GM12878 (cell line): ENCODE data around the gene ARFRP1. TPM values are rescaled to one million over a fixed set of nuclear protein-coding genes. Genes with fewer than 3 reads are reported as not detected.
"Not testable (repeated sequence)": the region's sequence is repeated elsewhere in the genome, so short reads cannot be mapped to it uniquely, and the experiment has no call there.

Experiments used
- ATAC-seq: fragments of 200-7000 bp; cut with Tn5 transposase; 3 replicates; pipeline ENCODE4 v1.9.1; 2020; ENCODE audit warnings: mild to moderate bottlenecking, moderate library complexity
- BruUV-seq: library from RNA; stranded (reverse); fragments of 400-500 nt; replicated peaks from 2 replicates; lab custom pipeline; 2021; lab: Mats Ljungman, UMichigan
- CTCF ChIA-PET: fragments of 300-600 bp; sonication (Branson Sonifier 250); formaldehyde crosslinking; extraction: SDS; loops from one replicate; lab custom pipeline; 2021; ENCODE audit warnings: inconsistent platforms; lab: Yijun Ruan, JAX
- POLR2A ChIA-PET: fragments of 350-600 bp; formaldehyde crosslinking; extraction: SDS; loops from one replicate; lab custom pipeline; 2021; ENCODE audit warnings: inconsistent platforms; lab: Charles Lee
- RAD21 ChIA-PET: fragments of 300-600 bp; sonication (Branson Sonifier 250); formaldehyde crosslinking; loops from one replicate; lab custom pipeline; 2023; ENCODE audit warnings: antibody characterized with exemption; ENCODE audit not compliant: unreplicated experiment; lab: Charles Lee
- SMC1A ChIA-PET: fragments of 300-600 bp; sonication (Branson Sonifier 250); formaldehyde crosslinking; loops from one replicate; lab custom pipeline; 2023; ENCODE audit not compliant: unreplicated experiment, uncharacterized antibody; lab: Charles Lee
- DNase-seq: peaks from one replicate; pipeline ENCODE4 v3.0.0-alpha.2; 2011; ENCODE audit warnings: low read depth, low spot score
- FAIRE-seq: peaks from 3 replicates; lab custom pipeline; 2011; peaks lifted over from hg19 to GRCh38; lab: Jason Lieb, UNC
- H2AFZ ChIP-seq: 2 replicates; pipeline ENCODE4 v1.6.0; 2011; ENCODE audit warnings: low read depth, low read length, control low read depth; ENCODE audit not compliant: control insufficient read depth
- H3K27ac ChIP-seq: 2 replicates; pipeline ENCODE4 v1.5.1; 2011; ENCODE audit warnings: control low read depth; ENCODE audit not compliant: control insufficient read depth, insufficient read depth
- H3K27me3 ChIP-seq, 2 experiments: replicated peaks in 1 of 2; 2 replicates each; pipeline versions ENCODE4 v1.6.0 to v1.6.1; 2011; ENCODE audit warnings: low read length in 1 of 2; ENCODE audit not compliant: control insufficient read depth in 2 of 2, insufficient read depth in 2 of 2
- H3K36me3 ChIP-seq, 2 experiments: 2 replicates each; pipeline ENCODE4 v1.5.1; 2011; ENCODE audit warnings: low read length in 1 of 2; ENCODE audit not compliant: control insufficient read depth in 2 of 2, insufficient read depth in 2 of 2
- H3K4me1 ChIP-seq: 2 replicates; pipeline ENCODE4 v1.6.1; 2011; ENCODE audit warnings: mild to moderate bottlenecking, low read length, moderate library complexity, mixed read lengths; ENCODE audit not compliant: control insufficient read depth, insufficient read depth
- H3K4me2 ChIP-seq: 2 replicates; pipeline ENCODE4 v1.6.0; 2011; ENCODE audit warnings: control low read depth; ENCODE audit not compliant: control insufficient read depth, insufficient read depth
- H3K4me3 ChIP-seq: fragments of 200-600 bp; sonication (generic); 2 replicates; pipeline ENCODE4 v1.5.1; 2016
- H3K79me2 ChIP-seq: 2 replicates; pipeline ENCODE4 v1.6.0; 2011; ENCODE audit warnings: low read length; ENCODE audit not compliant: control insufficient read depth, insufficient read depth
- H3K9ac ChIP-seq: 2 replicates; pipeline ENCODE4 v1.8.0; 2011; ENCODE audit warnings: low read length, control low read depth, mixed read lengths; ENCODE audit not compliant: control insufficient read depth, insufficient read depth
- H3K9me3 ChIP-seq: replicated peaks from 3 replicates; pipeline ENCODE4 v1.5.1; 2011; ENCODE audit warnings: mild to moderate bottlenecking, low read length; ENCODE audit not compliant: control insufficient read depth, insufficient read depth
- H4K20me1 ChIP-seq: 2 replicates; pipeline ENCODE4 v1.6.0; 2011; ENCODE audit not compliant: control insufficient read depth, insufficient read depth
- CHD4 ChIP-seq: fragments of 200-600 bp; sonication (generic); IDR thresholded peaks from 2 replicates; pipeline ENCODE4 v1.6.1; 2016; ENCODE audit warnings: mild to moderate bottlenecking
- HDGF ChIP-seq: fragments of 450-650 bp; IDR thresholded peaks from 2 replicates; pipeline ENCODE4 v1.6.1; 2016; ENCODE audit warnings: antibody characterized with exemption
- MXI1 ChIP-seq: fragments of 150-350 bp; IDR thresholded peaks from 2 replicates; pipeline ENCODE4 v1.6.1; 2011; ENCODE audit warnings: low read depth, mild to moderate bottlenecking, inconsistent platforms, low read length, improper control_type of control experiment
- POLR2AphosphoS5 ChIP-seq: IDR thresholded peaks from 2 replicates; pipeline ENCODE4 v1.6.1; 2011; ENCODE audit warnings: mild to moderate bottlenecking, low read length, inconsistent platforms
- SMARCA5 ChIP-seq: fragments of 450-650 bp; IDR thresholded peaks from 2 replicates; pipeline ENCODE4 v1.6.1; 2017; ENCODE audit warnings: mild to moderate bottlenecking
- ZNF217 ChIP-seq: fragments of 450-650 bp; IDR thresholded peaks from 2 replicates; pipeline ENCODE4 v1.6.1; 2017; ENCODE audit warnings: antibody characterized with exemption, mild to moderate bottlenecking
- WGBS: methylation state at CpG from one replicate; pipeline ENCODE4 v1.1.6; 2016; ENCODE audit warnings: low lambda C conversion rate; ENCODE audit not compliant: insufficient replicate concordance, insufficient coverage; ENCODE audit errors: missing lambda C conversion rate; 5-methylcytosine and 5-hydroxymethylcytosine counted together
- in situ Hi-C: fragments of 300-500 bp; cut with MboI; formaldehyde crosslinking; loops from 9 replicates; pipeline ENCODE4 v1.14.3; 2018; ENCODE audit warnings: mixed read lengths
- intact Hi-C: fragments of 100-400 bp; cut with micrococcal nuclease; formaldehyde crosslinking; loops from one replicate; pipeline ENCODE4 v1.14.2; 2022; ENCODE audit not compliant: unreplicated experiment
- polyA plus RNA-seq, 11 experiments: library from polyadenylated mRNA; depleted of rRNA in 4 of 11; unstranded in 6 of 11; stranded (reverse) in 5 of 11; fragments of >200 nt; fragmentation: Nextera tagmentation in 4 of 11; fragmentation: Illumina TruSeq in 1 of 11; extraction: Ambion mirVana in 4 of 11; extraction: Trizol in 1 of 11; gene quantifications; 1 replicate in 1 of 11; 2 replicates in 10 of 11; pipeline versions ENCODE4 v1.2.1 to v1.2.3, GENCODE V29; 2011 to 2016; ENCODE audit warnings: inconsistent platforms in 2 of 11, missing spikeins in 2 of 11, low read depth in 1 of 11
- total RNA-seq, 4 experiments: library from RNA; depleted of rRNA in 3 of 4; stranded (reverse); fragments of >200 nt in 3 of 4; fragmentation: Illumina TruSeq in 1 of 4; extraction: Trizol in 1 of 4; gene quantifications; 2 replicates each; pipeline versions ENCODE4 v1.2.1 to v1.2.3, GENCODE V29; 2013 to 2021
- TF ChIP-seq, protein P1 (sequence below): fragments of 450-650 bp; conservative IDR thresholded peaks from 2 replicates; pipeline ENCODE4 v1.6.1; 2017; ENCODE audit warnings: mild to moderate bottlenecking, moderate library complexity

The ARFRP1 gene
- total and polyA plus RNA-seq, 10 of the 15 experiments (the other 5 are each of a cell fraction or from before 2014, with no cell fraction given), result 0.37 to 71.7 (median 34.6) TPM

DNA sequence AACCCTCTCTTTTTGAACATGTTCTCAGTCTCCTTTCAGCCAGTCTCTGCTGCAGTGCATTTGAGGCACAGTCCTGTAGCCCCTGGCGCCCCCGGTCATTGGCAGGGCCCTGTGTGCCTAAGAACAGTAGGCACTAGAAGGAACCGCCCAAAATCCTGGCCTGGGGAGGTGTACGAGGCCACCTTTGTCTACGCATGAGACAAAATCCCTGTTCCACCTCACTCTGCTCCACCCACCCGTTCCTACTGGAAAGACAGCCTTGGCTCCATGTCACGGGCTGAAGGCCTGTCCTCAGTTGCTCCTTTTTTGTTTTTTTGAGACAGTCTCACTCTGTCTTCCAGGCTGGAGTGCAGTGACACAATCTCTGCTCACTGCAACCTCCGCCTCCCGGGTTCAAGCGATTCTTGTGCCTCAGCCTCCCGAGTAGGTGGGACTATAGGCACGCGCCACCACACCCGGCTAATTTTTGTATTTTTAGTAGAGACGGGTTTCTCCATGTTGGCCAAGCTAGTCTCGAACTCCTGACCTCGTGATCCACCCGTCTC, 22.5 kb upstream of the ARFRP1 start:
- H3K9ac ChIP-seq, result peak overlapping the region; percentile 42; the same call in 1 of the 2 replicates
- BruUV-seq, H3K4me3 ChIP-seq, DNase-seq, FAIRE-seq, H3K27me3 ChIP-seq, ATAC-seq, H2AFZ ChIP-seq, in situ Hi-C loops, H4K20me1 ChIP-seq, RAD21 ChIA-PET, H3K9me3 ChIP-seq, intact Hi-C loops: not testable (repeated sequence)
- peaks cover 6 to 21% of the 10 kb centered on the region in 2 experiments; a peak in 3 of 4 replicates for H3K36me3 ChIP-seq
- H3K4me1 ChIP-seq, result peaks cover 54% of the 10 kb centered on the region
- H3K27ac ChIP-seq, result peak overlapping the region; percentile 93
- POLR2A ChIA-PET, result interaction anchor here (0.7 kb wide), 2 partner anchors 14 to 89 kb away, joined by 3 to 4 read pairs; no protein-coding TSS in a partner anchor
- H3K4me2 ChIP-seq, result peak overlapping the region; percentile 53
- CTCF ChIA-PET, result interaction anchor here (0.8 kb wide), 1 partner anchor 192 kb away, joined by 3 read pairs; no protein-coding TSS in a partner anchor
- TF ChIP-seq CHD4 (peak; percentile 97), SMARCA5 (peak; percentile 11; the same call in 1 of the 2 replicates), HDGF (0 out of 2 replicates have a peak, but pooled peaks have one; percentile 29), ZNF217 (peak; percentile 97), POLR2AphosphoS5 (0 out of 2 replicates have a peak, but pooled peaks have one; percentile 19), MXI1 (0 out of 2 replicates have a peak, but pooled peaks have one; percentile 2)
- TF ChIP-seq, protein P1, sequence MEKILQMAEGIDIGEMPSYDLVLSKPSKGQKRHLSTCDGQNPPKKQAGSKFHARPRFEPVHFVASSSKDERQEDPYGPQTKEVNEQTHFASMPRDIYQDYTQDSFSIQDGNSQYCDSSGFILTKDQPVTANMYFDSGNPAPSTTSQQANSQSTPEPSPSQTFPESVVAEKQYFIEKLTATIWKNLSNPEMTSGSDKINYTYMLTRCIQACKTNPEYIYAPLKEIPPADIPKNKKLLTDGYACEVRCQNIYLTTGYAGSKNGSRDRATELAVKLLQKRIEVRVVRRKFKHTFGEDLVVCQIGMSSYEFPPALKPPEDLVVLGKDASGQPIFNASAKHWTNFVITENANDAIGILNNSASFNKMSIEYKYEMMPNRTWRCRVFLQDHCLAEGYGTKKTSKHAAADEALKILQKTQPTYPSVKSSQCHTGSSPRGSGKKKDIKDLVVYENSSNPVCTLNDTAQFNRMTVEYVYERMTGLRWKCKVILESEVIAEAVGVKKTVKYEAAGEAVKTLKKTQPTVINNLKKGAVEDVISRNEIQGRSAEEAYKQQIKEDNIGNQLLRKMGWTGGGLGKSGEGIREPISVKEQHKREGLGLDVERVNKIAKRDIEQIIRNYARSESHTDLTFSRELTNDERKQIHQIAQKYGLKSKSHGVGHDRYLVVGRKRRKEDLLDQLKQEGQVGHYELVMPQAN, result 0 out of 2 replicates have a peak, but pooled peaks have one; percentile 59
- SMC1A ChIA-PET, result interaction anchor here (0.9 kb wide), 1 partner anchor 22 kb away, joined by 3 read pairs; the partner anchor contains the start of genes ARFRP1 and ZGPAT
- WGBS, result 31% methylated on average over 18 of the region's 18 CpGs
- peaks cover 21% of the 10 kb centered on the region for H3K79me2 ChIP-seq

DNA sequence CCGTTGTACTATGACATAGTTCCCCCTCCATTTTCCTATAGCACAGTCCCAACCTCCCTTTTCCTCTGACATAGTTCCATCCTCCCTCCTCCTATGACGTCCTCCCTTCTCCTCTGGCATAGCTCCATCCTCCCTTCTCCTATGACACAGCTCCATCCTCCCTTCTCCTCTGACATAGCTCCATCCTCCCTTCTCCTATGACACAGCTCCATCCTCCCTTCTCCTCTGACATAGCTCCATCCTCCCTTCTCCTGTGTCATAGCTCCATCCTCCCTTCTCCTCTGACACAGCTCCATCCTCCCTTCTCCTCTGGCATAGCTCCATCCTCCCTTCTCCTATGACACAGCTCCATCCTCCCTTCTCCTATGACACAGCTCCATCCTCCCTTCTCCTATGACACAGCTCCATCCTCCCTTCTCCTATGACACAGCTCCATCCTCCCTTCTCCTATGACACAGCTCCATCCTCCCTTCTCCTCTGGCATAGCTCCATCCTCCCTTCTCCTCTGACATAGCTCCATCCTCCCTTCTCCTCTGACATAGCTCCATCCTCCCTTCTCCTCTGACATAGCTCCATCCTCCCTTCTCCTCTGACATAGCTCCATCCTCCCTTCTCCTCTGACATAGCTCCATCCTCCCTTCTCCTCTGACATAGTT, 15.3 kb upstream of the ARFRP1 start:
- H4K20me1 ChIP-seq, H3K27me3 ChIP-seq, H2AFZ ChIP-seq, H3K9ac ChIP-seq, RAD21 ChIA-PET, H3K27ac ChIP-seq, BruUV-seq, intact Hi-C loops, DNase-seq, H3K79me2 ChIP-seq, H3K4me2 ChIP-seq, FAIRE-seq, ATAC-seq, in situ Hi-C loops, H3K4me3 ChIP-seq: not testable (repeated sequence)
- WGBS, result 92% methylated on average over 1 of the region's 2 CpGs
- SMC1A ChIA-PET, result interaction anchor here (0.6 to 2.1 kb wide), 2 partner anchors 15 to 21 kb away, joined by 3 to 7 read pairs; partner anchors contain the start of genes ARFRP1 and ZGPAT
- POLR2A ChIA-PET, result interaction anchor here (0.6 to 1.0 kb wide), 2 partner anchors 8 to 12 kb away, joined by 3 to 4 read pairs; no protein-coding TSS in a partner anchor
- Histone ChIP-seq H3K9me3 (peaks cover 13% of the 10 kb centered on the region), H3K36me3 (peaks cover 1 to 19% of the 10 kb centered on the region in 2 experiments), H3K4me1 (peaks cover 19% of the 10 kb centered on the region)
- CTCF ChIA-PET, result interaction anchor here (0.6 to 2.2 kb wide), 3 partner anchors 13 to 57 kb away, joined by 3 to 7 read pairs (median 3); partner anchors contain the start of genes ARFRP1, LIME1 and ZGPAT
